H1 (cell line): ENCODE data around the gene TTC34. TPM values are rescaled to one million over a fixed set of nuclear protein-coding genes. Genes with fewer than 3 reads are reported as not detected.

ENCODE experiments used
- CTCF ChIA-PET: fragments of 300-600 bp; sonication (Branson Sonifier 250); formaldehyde crosslinking; loops from one replicate; lab custom pipeline; 2021; ENCODE audit not compliant: partially characterized antibody; lab: Charles Lee
- POLR2A ChIA-PET: fragments of 300-600 bp; sonication (Branson Sonifier 250); formaldehyde crosslinking; loops from one replicate; lab custom pipeline; 2021; ENCODE audit warnings: inconsistent platforms; ENCODE audit not compliant: partially characterized antibody; lab: Charles Lee
- DNase-seq, 2 experiments: peaks; one replicate each; pipeline versions ENCODE4 v3.0.0 to v3.0.0-alpha.2; 2010 to 2022; ENCODE audit warnings: low spot score in 2 of 2, low read depth in 1 of 2, mixed read lengths in 1 of 2
- FAIRE-seq: peaks from 2 replicates; lab custom pipeline; 2011; peaks lifted over from hg19 to GRCh38; lab: Jason Lieb, UNC
- H2AFZ ChIP-seq: 2 replicates; pipeline ENCODE4 v1.8.1; 2012; ENCODE audit warnings: low read length, inconsistent platforms
- H2AK5ac ChIP-seq: 2 replicates; pipeline ENCODE4 v1.6.1; 2013; ENCODE audit warnings: low read depth, low read length
- H2BK120ac ChIP-seq: replicated peaks from 2 replicates; pipeline ENCODE3; 2013; ENCODE audit warnings: low read depth, low read length, inconsistent platforms
- H2BK12ac ChIP-seq: 2 replicates; pipeline ENCODE4 v1.6.1; 2013; ENCODE audit warnings: low read depth, low read length
- H2BK15ac ChIP-seq: 2 replicates; pipeline ENCODE4 v1.6.1; 2013; ENCODE audit warnings: low read length
- H2BK20ac ChIP-seq: 2 replicates; pipeline ENCODE4 v1.6.1; 2013; ENCODE audit warnings: low read length
- H2BK5ac ChIP-seq: 2 replicates; pipeline ENCODE4 v1.6.1; 2013; ENCODE audit warnings: low read depth, low read length
- H3K14ac ChIP-seq: 2 replicates; pipeline ENCODE4 v1.6.1; 2013; ENCODE audit warnings: inconsistent platforms; ENCODE audit not compliant: insufficient read length
- H3K18ac ChIP-seq: 2 replicates; pipeline ENCODE4 v1.6.1; 2013; ENCODE audit warnings: low read length; ENCODE audit errors: extremely low read depth
- H3K23ac ChIP-seq: 2 replicates; pipeline ENCODE4 v1.6.1; 2013; ENCODE audit warnings: inconsistent platforms; ENCODE audit not compliant: insufficient read length
- H3K23me2 ChIP-seq: 2 replicates; pipeline ENCODE4 v1.6.1; 2013; ENCODE audit warnings: low read depth, low read length
- H3K27ac ChIP-seq: 2 replicates; pipeline ENCODE4 v1.6.1; 2011; ENCODE audit warnings: low read depth, low read length, inconsistent platforms
- H3K27me3 ChIP-seq, 4 experiments: replicated peaks in 1 of 4; 1 replicate in 1 of 4; 2 replicates in 3 of 4; pipeline versions ENCODE4 v1.6.1 to v1.8.1; 2011 to 2013; ENCODE audit warnings: low read length in 3 of 4, mild to moderate bottlenecking in 3 of 4, inconsistent platforms in 2 of 4, mixed read lengths in 2 of 4, moderate library complexity in 1 of 4; ENCODE audit not compliant: control insufficient read depth in 3 of 4, insufficient read depth in 3 of 4; ENCODE audit errors: extremely low read depth in 1 of 4
- H3K36me3 ChIP-seq, 4 experiments: 2 replicates each; pipeline versions ENCODE4 v1.6.1 to v1.8.1; 2011 to 2013; ENCODE audit warnings: mild to moderate bottlenecking in 4 of 4, low read length in 3 of 4, moderate library complexity in 2 of 4, control low read depth in 1 of 4, inconsistent platforms in 1 of 4; ENCODE audit not compliant: insufficient read depth in 4 of 4, control insufficient read depth in 2 of 4
- H3K4ac ChIP-seq: replicated peaks from 2 replicates; pipeline ENCODE3; 2013; ENCODE audit warnings: low read length, low read depth, mixed read lengths, inconsistent platforms; ENCODE audit not compliant: insufficient read length
- H3K4me1 ChIP-seq, 4 experiments: replicated peaks in 1 of 4; 1 replicate in 1 of 4; 2 replicates in 3 of 4; pipeline versions ENCODE4 v1.6.1 to v1.8.1; 2011 to 2013; ENCODE audit warnings: low read length in 3 of 4, inconsistent platforms in 2 of 4, mixed read lengths in 1 of 4; ENCODE audit not compliant: insufficient read depth in 4 of 4, control insufficient read depth in 3 of 4
- H3K4me2 ChIP-seq, 2 experiments: 2 replicates each; pipeline versions ENCODE4 v1.6.1 to v1.8.1; 2011 to 2013; ENCODE audit warnings: low read depth in 2 of 2, low read length in 2 of 2, control low read depth in 1 of 2, inconsistent platforms in 1 of 2, mild to moderate bottlenecking in 1 of 2; ENCODE audit not compliant: insufficient read depth in 1 of 2
- H3K4me3 ChIP-seq, 4 experiments: fragments of 200-600, 300-600 bp in 1 of 4; sonication (generic), shearing (Covaris generic), sonication (Bioruptor Twin) in 1 of 4; 2 replicates each; pipeline versions ENCODE4 v1.5.1 to v1.8.1; 2011 to 2016; ENCODE audit warnings: low read length in 4 of 4, low read depth in 3 of 4, control low read depth in 2 of 4, inconsistent platforms in 2 of 4, mild to moderate bottlenecking in 2 of 4, mixed read lengths in 1 of 4, moderate library complexity in 1 of 4; ENCODE audit not compliant: insufficient read depth in 2 of 4; ENCODE audit errors: extremely low read depth in 1 of 4
- H3K56ac ChIP-seq: replicated peaks from 2 replicates; pipeline ENCODE3; 2013; ENCODE audit warnings: low read depth, mild to moderate bottlenecking, mixed read lengths, low read length, inconsistent platforms; ENCODE audit not compliant: insufficient read length
- H3K79me1 ChIP-seq: 2 replicates; pipeline ENCODE4 v1.6.1; 2013; ENCODE audit warnings: low read depth, low read length, control low read depth
- H3K79me2 ChIP-seq, 2 experiments: 2 replicates each; pipeline versions ENCODE4 v1.6.1 to v1.8.1; 2012 to 2013; ENCODE audit warnings: low read length in 2 of 2, mild to moderate bottlenecking in 2 of 2, inconsistent platforms in 1 of 2; ENCODE audit not compliant: insufficient read depth in 2 of 2, control insufficient read depth in 1 of 2
- H3K9ac ChIP-seq, 4 experiments: replicated peaks in 1 of 4; 1 replicate in 1 of 4; 2 replicates in 3 of 4; pipeline versions ENCODE4 v1.6.1 to v1.8.1; 2011 to 2013; ENCODE audit warnings: low read depth in 3 of 4, low read length in 3 of 4, control low read depth in 2 of 4, mild to moderate bottlenecking in 2 of 4, moderate library complexity in 2 of 4, inconsistent platforms in 1 of 4; ENCODE audit errors: extremely low read depth in 1 of 4
- H3K9me3 ChIP-seq, 2 experiments: 2 replicates each; pipeline versions ENCODE4 v1.6.1 to v1.8.1; 2012 to 2013; ENCODE audit warnings: mild to moderate bottlenecking in 2 of 2, moderate library complexity in 2 of 2, control low read depth in 1 of 2, inconsistent platforms in 1 of 2, low read depth in 1 of 2, low read length in 1 of 2, mixed read lengths in 1 of 2; ENCODE audit not compliant: insufficient read depth in 2 of 2
- H4K20me1 ChIP-seq, 2 experiments: replicated peaks in 1 of 2; 2 replicates each; pipeline versions ENCODE3 to v1.8.1; 2011 to 2013; ENCODE audit warnings: inconsistent platforms in 2 of 2, low read length in 2 of 2, mild to moderate bottlenecking in 1 of 2; ENCODE audit not compliant: insufficient read depth in 2 of 2, control insufficient read depth in 1 of 2
- H4K5ac ChIP-seq: 2 replicates; pipeline ENCODE4 v1.6.1; 2013; ENCODE audit warnings: low read length, low read depth, mixed read lengths, inconsistent platforms; ENCODE audit not compliant: insufficient read length
- H4K8ac ChIP-seq: 2 replicates; pipeline ENCODE4 v1.8.0; 2013; ENCODE audit warnings: mild to moderate bottlenecking, moderate library complexity, low read length, inconsistent platforms; ENCODE audit not compliant: insufficient read depth; ENCODE audit errors: extremely low read depth
- H4K91ac ChIP-seq: replicated peaks from 2 replicates; pipeline ENCODE3; 2013; ENCODE audit warnings: low read length, mixed read lengths, inconsistent platforms; ENCODE audit not compliant: insufficient read length
- ATF2 ChIP-seq: IDR thresholded peaks from 2 replicates; pipeline ENCODE4 v1.6.1; 2012; ENCODE audit warnings: low read length, inconsistent platforms
- GABPA ChIP-seq: IDR thresholded peaks from 2 replicates; pipeline ENCODE4 v1.6.1; 2011; ENCODE audit warnings: mild to moderate bottlenecking, low read length, moderate library complexity, borderline replicate concordance; ENCODE audit not compliant: insufficient read depth
- GTF2F1 ChIP-seq: IDR thresholded peaks from 2 replicates; pipeline ENCODE4 v1.6.1; 2012; ENCODE audit warnings: low read depth, low read length, improper control_type of control experiment, borderline replicate concordance
- KDM4A ChIP-seq: IDR thresholded peaks from one replicate; pipeline ENCODE4 v1.7.1; 2012; ENCODE audit warnings: low read depth, mild to moderate bottlenecking, moderate library complexity, low read length, inconsistent platforms; ENCODE audit not compliant: severe bottlenecking
- KDM5A ChIP-seq: fragments of 200-600 bp; IDR thresholded peaks from 2 replicates; pipeline ENCODE4 v1.7.1; 2012; ENCODE audit warnings: mild to moderate bottlenecking, low read length, inconsistent platforms, mixed read lengths
- RFX5 ChIP-seq: IDR thresholded peaks from 2 replicates; pipeline ENCODE4 v1.6.1; 2011; ENCODE audit warnings: low read depth, low read length, improper control_type of control experiment, borderline replicate concordance
- ZNF274 ChIP-seq: IDR thresholded peaks from 2 replicates; pipeline ENCODE4 v1.7.0; 2012; ENCODE audit warnings: low read length, borderline replicate concordance; ENCODE audit errors: extremely low read depth
- WGBS, 2 experiments: shearing (Covaris generic) in 1 of 2; methylation state at CpG; one replicate each; pipeline versions ENCODE4 v1.1.6 to v1.1.7; 2013 to 2015; ENCODE audit warnings: low lambda C conversion rate in 2 of 2, mixed read lengths in 2 of 2, inconsistent platforms in 1 of 2, low coverage in 1 of 2, missing lambda C conversion rate in 1 of 2; ENCODE audit not compliant: insufficient replicate concordance in 2 of 2, insufficient coverage in 1 of 2, insufficient read length in 1 of 2; ENCODE audit errors: extremely low coverage in 1 of 2, missing lambda C conversion rate in 1 of 2; 5-methylcytosine and 5-hydroxymethylcytosine counted together
- polyA plus RNA-seq, 7 experiments: library from polyadenylated mRNA; depleted of rRNA in 3 of 7; stranded (reverse) in 5 of 7; unstranded in 2 of 7; fragments of >200 nt in 5 of 7; fragments of 200-250 nt in 2 of 7; gene quantifications; 1 replicate in 5 of 7; 2 replicates in 1 of 7; 4 replicates in 1 of 7; pipeline versions ENCODE4 v1.2.1 to v1.2.3, GENCODE V29; 2011 to 2013; ENCODE audit warnings: missing spikeins in 2 of 7, mixed read lengths in 2 of 7
- total RNA-seq: library from RNA; stranded (reverse); fragmentation: NEBNext Ultra II Directional; extraction: Animal tissue kit (Norgen Biotek cat#: 25700); gene quantifications from 2 replicates; pipeline ENCODE4 v1.2.1, GENCODE V29; 2021

TTC34 gene
- total and polyA plus RNA-seq, 2 of the 8 experiments (the other 6 are each of a cell fraction or from before 2014, with no cell fraction given) = 0.23 to 0.50 TPM

GRCh38 chr1:2602866-2603520 lies 198.5 kb downstream of the TTC34 start:
- POLR2A ChIA-PET = no interaction called here
- DNase-seq (peak in 1 of 2 experiments; percentile 34), FAIRE-seq (no peak)
- H3K56ac ChIP-seq = no peak overlapping the region
- H2AK5ac ChIP-seq = no peak overlapping the region
- H3K9ac ChIP-seq = no peak overlapping the region
- no peak overlapping the region for H4K91ac ChIP-seq
- no peak overlapping the region for H4K5ac ChIP-seq
- no peaks in the 10 kb centered on the region for H3K79me2 ChIP-seq
- no peaks in the 10 kb centered on the region for H4K20me1 ChIP-seq
- no peaks in the 10 kb centered on the region for H3K23me2 ChIP-seq
- no peak overlapping the region for H2BK5ac ChIP-seq
- no peak overlapping the region for H3K23ac ChIP-seq
- no peak overlapping the region for H3K27ac ChIP-seq
- 85% methylated on average over 12 of the region's 18 CpGs; no CpG with 5 or more reads in 1 of the 2 experiments for WGBS, 2 experiments
- CTCF ChIA-PET = interaction anchor here (0.6 to 1.4 kb wide), 2 partner anchors 11 to 659 kb away, joined by 3 read pairs; no protein-coding TSS in a partner anchor
- H3K4me1 ChIP-seq = no peaks in the 10 kb centered on the region; a peak in 1 of 7 replicates
- TF ChIP-seq GABPA (no peak), ZNF274 (no peak), KDM5A (no peak), KDM4A (no peak), GTF2F1 (no peak), ATF2 (no peak), RFX5 (no peak)
- no peak overlapping the region for H3K14ac ChIP-seq
- H3K4ac ChIP-seq = no peak overlapping the region
- H2BK15ac ChIP-seq = no peak overlapping the region
- no peaks in the 10 kb centered on the region for H3K27me3 ChIP-seq
- H2BK20ac ChIP-seq = no peak overlapping the region
- H2AFZ ChIP-seq = no peak overlapping the region
- H3K36me3 ChIP-seq = no peaks in the 10 kb centered on the region
- H2BK12ac ChIP-seq = no peak overlapping the region
- H3K18ac ChIP-seq = no peak overlapping the region
- no peaks in the 10 kb centered on the region for H3K9me3 ChIP-seq
- no peak overlapping the region for H4K8ac ChIP-seq
- no peaks in the 10 kb centered on the region for H3K79me1 ChIP-seq
- no peak overlapping the region for H3K4me3 ChIP-seq
- H3K4me2 ChIP-seq = no peak overlapping the region
- H2BK120ac ChIP-seq = no peak overlapping the region
